ENCODE results near the gene CAPN2.

CAPN2 gene

GRCh38 chr1:223723351-223723904 is 11.1 kb downstream of the CAPN2 start:
- no peak overlapping the region for H3K18ac ChIP-seq (ENCODE audit: low read length)
- no peaks in the 10 kb centered on the region for H3K36me3 ChIP-seq (ENCODE audit: control insufficient read depth, insufficient read depth, low read length)
- DNase-seq = no peak
- H2BK15ac ChIP-seq (replicated peaks; ENCODE audit: low read depth) = no peak overlapping the region
- H3K79me1 ChIP-seq (ENCODE audit: low read length) = no peaks in the 10 kb centered on the region
- H3K27me3 ChIP-seq (ENCODE audit: insufficient read depth, low read length, poor library complexity) = no peaks in the 10 kb centered on the region
- H2AK5ac ChIP-seq (ENCODE audit: low read length) = no peak overlapping the region
- H3K4me3 ChIP-seq (ENCODE audit: low read length) = no peak overlapping the region
- H2BK5ac ChIP-seq (ENCODE audit: low read length) = no peak overlapping the region
- H2BK120ac ChIP-seq (ENCODE audit: low read depth, low read length) = no peak overlapping the region
- H3K4me1 ChIP-seq (ENCODE audit: control insufficient read depth, low read depth, low read length) = peaks cover 15% of the 10 kb centered on the region
- H3K79me2 ChIP-seq (ENCODE audit: control insufficient read depth, insufficient read depth, low read length) = no peaks in the 10 kb centered on the region
- no peak overlapping the region for H3K9ac ChIP-seq (ENCODE audit: low read length)
- no peak overlapping the region for H3K23ac ChIP-seq (ENCODE audit: low read length)
- H3K4ac ChIP-seq (ENCODE audit: low read depth, low read length) = no peak overlapping the region
- no peak overlapping the region for H3K27ac ChIP-seq (ENCODE audit: low read depth, low read length)
- no peak overlapping the region for H4K5ac ChIP-seq (ENCODE audit: low read length)
- H4K8ac ChIP-seq (ENCODE audit: low read depth, low read length) = no peak overlapping the region
- no peak overlapping the region for H3K4me2 ChIP-seq (ENCODE audit: low read length)
- no peak overlapping the region for H3K56ac ChIP-seq (ENCODE audit: low read length)
- no CpG with 5 or more reads among the region's 6 CpGs for WGBS (ENCODE audit: extremely low coverage, insufficient coverage, low lambda C conversion rate)

GRCh38 chr1:223724376-223724775 is 12.0 kb downstream of the CAPN2 start:
- no peak overlapping the region for H2BK5ac ChIP-seq (ENCODE audit: low read length)
- no peaks in the 10 kb centered on the region for H3K79me1 ChIP-seq (ENCODE audit: low read length)
- no peak overlapping the region for H3K18ac ChIP-seq (ENCODE audit: low read length)
- H3K9ac ChIP-seq (ENCODE audit: low read length) = no peak overlapping the region
- DNase-seq = no peak
- WGBS (ENCODE audit: extremely low coverage, insufficient coverage, low lambda C conversion rate) = no CpG with 5 or more reads among the region's 4 CpGs
- H3K27me3 ChIP-seq (ENCODE audit: insufficient read depth, low read length, poor library complexity) = no peaks in the 10 kb centered on the region
- H3K4me1 ChIP-seq (ENCODE audit: control insufficient read depth, low read depth, low read length) = peaks cover 13% of the 10 kb centered on the region
- H2BK15ac ChIP-seq (replicated peaks; ENCODE audit: low read depth) = no peak overlapping the region
- H3K36me3 ChIP-seq (ENCODE audit: control insufficient read depth, insufficient read depth, low read length) = no peaks in the 10 kb centered on the region
- no peak overlapping the region for H2AK5ac ChIP-seq (ENCODE audit: low read length)
- H3K56ac ChIP-seq (ENCODE audit: low read length) = no peak overlapping the region
- no peaks in the 10 kb centered on the region for H3K79me2 ChIP-seq (ENCODE audit: control insufficient read depth, insufficient read depth, low read length)
- H4K8ac ChIP-seq (ENCODE audit: low read depth, low read length) = no peak overlapping the region
- no peak overlapping the region for H3K4me3 ChIP-seq (ENCODE audit: low read length)
- no peak overlapping the region for H2BK120ac ChIP-seq (ENCODE audit: low read depth, low read length)
- no peak overlapping the region for H3K4ac ChIP-seq (ENCODE audit: low read depth, low read length)
- no peak overlapping the region for H3K23ac ChIP-seq (ENCODE audit: low read length)
- H3K27ac ChIP-seq (ENCODE audit: low read depth, low read length) = no peak overlapping the region
- H4K5ac ChIP-seq (ENCODE audit: low read length) = no peak overlapping the region
- no peak overlapping the region for H3K4me2 ChIP-seq (ENCODE audit: low read length)

GRCh38 chr1:223725578-223725977 is 13.2 kb downstream of the CAPN2 start:
- H2BK120ac ChIP-seq (ENCODE audit: low read depth, low read length) = no peak overlapping the region
- H4K5ac ChIP-seq (ENCODE audit: low read length) = no peak overlapping the region
- no peak overlapping the region for H2AK5ac ChIP-seq (ENCODE audit: low read length)
- no peaks in the 10 kb centered on the region for H3K36me3 ChIP-seq (ENCODE audit: control insufficient read depth, insufficient read depth, low read length)
- H3K9ac ChIP-seq (ENCODE audit: low read length) = no peak overlapping the region
- H2BK5ac ChIP-seq (ENCODE audit: low read length) = peak overlapping the region; percentile 27
- DNase-seq = no peak
- peak overlapping the region; percentile 12 for H3K27ac ChIP-seq (ENCODE audit: low read depth, low read length)
- no peak overlapping the region for H2BK15ac ChIP-seq (replicated peaks; ENCODE audit: low read depth)
- no peak overlapping the region for H3K4me3 ChIP-seq (ENCODE audit: low read length)
- no CpG with 5 or more reads among the region's 8 CpGs for WGBS (ENCODE audit: extremely low coverage, insufficient coverage, low lambda C conversion rate)
- H3K79me1 ChIP-seq (ENCODE audit: low read length) = no peaks in the 10 kb centered on the region
- no peaks in the 10 kb centered on the region for H3K79me2 ChIP-seq (ENCODE audit: control insufficient read depth, insufficient read depth, low read length)
- H4K8ac ChIP-seq (ENCODE audit: low read depth, low read length) = no peak overlapping the region
- no peak overlapping the region for H3K23ac ChIP-seq (ENCODE audit: low read length)
- no peak overlapping the region for H3K4me2 ChIP-seq (ENCODE audit: low read length)
- peak overlapping the region; percentile 71 for H3K56ac ChIP-seq (ENCODE audit: low read length)
- peaks cover 10% of the 10 kb centered on the region for H3K4me1 ChIP-seq (ENCODE audit: control insufficient read depth, low read depth, low read length)
- no peak overlapping the region for H3K4ac ChIP-seq (ENCODE audit: low read depth, low read length)
- H3K27me3 ChIP-seq (ENCODE audit: insufficient read depth, low read length, poor library complexity) = no peaks in the 10 kb centered on the region
- H3K18ac ChIP-seq (ENCODE audit: low read length) = no peak overlapping the region

- no peaks in the 10 kb centered on the region for H3K79me2 ChIP-seq (ENCODE audit: control insufficient read depth, insufficient read depth, low read length)
- no peak overlapping the region for H4K8ac ChIP-seq (ENCODE audit: low read depth, low read length)
- H3K79me1 ChIP-seq (ENCODE audit: low read length) = peaks cover 1% of the 10 kb centered on the region
- no peak overlapping the region for H3K4me3 ChIP-seq (ENCODE audit: low read length)
- H3K4me1 ChIP-seq (ENCODE audit: control insufficient read depth, low read depth, low read length) = peaks cover 10% of the 10 kb centered on the region
- H3K27me3 ChIP-seq (ENCODE audit: insufficient read depth, low read length, poor library complexity) = no peaks in the 10 kb centered on the region
- no peak overlapping the region for H2AK5ac ChIP-seq (ENCODE audit: low read length)
- peak overlapping the region; percentile 53 for H3K27ac ChIP-seq (ENCODE audit: low read depth, low read length)
- H3K9ac ChIP-seq (ENCODE audit: low read length) = peak overlapping the region; percentile 49
- H3K4me2 ChIP-seq (ENCODE audit: low read length) = no peak overlapping the region
- H3K18ac ChIP-seq (ENCODE audit: low read length) = no peak overlapping the region
- no CpG with 5 or more reads among the region's 9 CpGs for WGBS (ENCODE audit: extremely low coverage, insufficient coverage, low lambda C conversion rate)
- peak overlapping the region; percentile 17 for H3K56ac ChIP-seq (ENCODE audit: low read length)
- H3K36me3 ChIP-seq (ENCODE audit: control insufficient read depth, insufficient read depth, low read length) = no peaks in the 10 kb centered on the region
- peak overlapping the region; percentile 90 for H3K23ac ChIP-seq (ENCODE audit: low read length)
- H3K4ac ChIP-seq (ENCODE audit: low read depth, low read length) = no peak overlapping the region
- peak overlapping the region; percentile 14 for H2BK5ac ChIP-seq (ENCODE audit: low read length)
- DNase-seq = peak; percentile 94
- no peak overlapping the region for H4K5ac ChIP-seq (ENCODE audit: low read length)
- H2BK120ac ChIP-seq (ENCODE audit: low read depth, low read length) = no peak overlapping the region
- no peak overlapping the region for H2BK15ac ChIP-seq (replicated peaks; ENCODE audit: low read depth)
Observed at GRCh38 chr1:223726380-223727001, 14.2 kb downstream of the CAPN2 start.

GRCh38 chr1:223727541-223727940 is 15.2 kb downstream of the CAPN2 start:
- H3K4me2 ChIP-seq (ENCODE audit: low read length) = no peak overlapping the region
- no peak overlapping the region for H3K27ac ChIP-seq (ENCODE audit: low read depth, low read length)
- no peak overlapping the region for H3K56ac ChIP-seq (ENCODE audit: low read length)
- H3K79me2 ChIP-seq (ENCODE audit: control insufficient read depth, insufficient read depth, low read length) = no peaks in the 10 kb centered on the region
- DNase-seq = no peak
- H3K4me1 ChIP-seq (ENCODE audit: control insufficient read depth, low read depth, low read length) = peaks cover 10% of the 10 kb centered on the region
- no peak overlapping the region for H3K18ac ChIP-seq (ENCODE audit: low read length)
- no peak overlapping the region for H3K4ac ChIP-seq (ENCODE audit: low read depth, low read length)
- no peak overlapping the region for H3K4me3 ChIP-seq (ENCODE audit: low read length)
- H2BK5ac ChIP-seq (ENCODE audit: low read length) = no peak overlapping the region
- no peak overlapping the region for H2BK15ac ChIP-seq (replicated peaks; ENCODE audit: low read depth)
- no peaks in the 10 kb centered on the region for H3K36me3 ChIP-seq (ENCODE audit: control insufficient read depth, insufficient read depth, low read length)
- no peak overlapping the region for H4K8ac ChIP-seq (ENCODE audit: low read depth, low read length)
- peaks cover 2% of the 10 kb centered on the region for H3K79me1 ChIP-seq (ENCODE audit: low read length)
- no peak overlapping the region for H4K5ac ChIP-seq (ENCODE audit: low read length)
- no peak overlapping the region for H2BK120ac ChIP-seq (ENCODE audit: low read depth, low read length)
- H3K23ac ChIP-seq (ENCODE audit: low read length) = no peak overlapping the region
- no peak overlapping the region for H3K9ac ChIP-seq (ENCODE audit: low read length)
- no peak overlapping the region for H2AK5ac ChIP-seq (ENCODE audit: low read length)
- WGBS (ENCODE audit: extremely low coverage, insufficient coverage, low lambda C conversion rate) = no CpG with 5 or more reads among the region's 4 CpGs
- H3K27me3 ChIP-seq (ENCODE audit: insufficient read depth, low read length, poor library complexity) = no peaks in the 10 kb centered on the region

GRCh38 chr1:223729906-223730305 is 17.6 kb downstream of the CAPN2 start:
- Histone ChIP-seq H3K9ac (ENCODE audit: low read length) (no peak overlapping the region), H3K27ac (ENCODE audit: low read depth, low read length) (no peak overlapping the region), H3K36me3 (ENCODE audit: control insufficient read depth, insufficient read depth, low read length) (no peaks in the 10 kb centered on the region), H4K5ac (ENCODE audit: low read length) (no peak overlapping the region), H3K79me2 (ENCODE audit: control insufficient read depth, insufficient read depth, low read length) (no peaks in the 10 kb centered on the region), H2BK120ac (ENCODE audit: low read depth, low read length) (no peak overlapping the region), H3K56ac (ENCODE audit: low read length) (no peak overlapping the region), H2AK5ac (ENCODE audit: low read length) (no peak overlapping the region), H3K18ac (ENCODE audit: low read length) (no peak overlapping the region), H2BK15ac (replicated peaks; ENCODE audit: low read depth) (no peak overlapping the region), H2BK5ac (ENCODE audit: low read length) (no peak overlapping the region), H3K4me2 (ENCODE audit: low read length) (no peak overlapping the region), H4K8ac (ENCODE audit: low read depth, low read length) (no peak overlapping the region), H3K4me1 (ENCODE audit: control insufficient read depth, low read depth, low read length) (peaks cover 15% of the 10 kb centered on the region), H3K23ac (ENCODE audit: low read length) (no peak overlapping the region), H3K4me3 (ENCODE audit: low read length) (no peak overlapping the region), H3K4ac (ENCODE audit: low read depth, low read length) (no peak overlapping the region), H3K79me1 (ENCODE audit: low read length) (peaks cover 2% of the 10 kb centered on the region), H3K27me3 (ENCODE audit: insufficient read depth, low read length, poor library complexity) (no peaks in the 10 kb centered on the region)
- no peak for DNase-seq
- WGBS (ENCODE audit: extremely low coverage, insufficient coverage, low lambda C conversion rate) = no CpG with 5 or more reads among the region's 4 CpGs
